Neuronal stem cell (in vitro differentiated cells): ENCODE data around the gene ADTRP.
A peak's percentile ranks its signal among the peaks of the same experiment; 100 is the strongest.

Source experiments
- DNase-seq: peaks from one replicate; pipeline ENCODE4 v3.0.0-alpha.2; 2013; ENCODE audit warnings: low spot score
- H2AFZ ChIP-seq: one replicate; pipeline ENCODE4 v1.6.1; 2013; ENCODE audit warnings: mild to moderate bottlenecking, low read length, inconsistent platforms
- H2AK5ac ChIP-seq: 2 replicates; pipeline ENCODE4 v1.6.1; 2013; ENCODE audit warnings: low read depth, mild to moderate bottlenecking, inconsistent platforms, low read length, moderate library complexity, mixed read lengths
- H2BK120ac ChIP-seq: 2 replicates; pipeline ENCODE4 v1.6.1; 2013; ENCODE audit warnings: low read depth, mild to moderate bottlenecking, inconsistent platforms, low read length, moderate library complexity, mixed read lengths
- H2BK12ac ChIP-seq: one replicate; pipeline ENCODE4 v1.6.1; 2013; ENCODE audit warnings: low read length, inconsistent platforms
- H2BK15ac ChIP-seq: 2 replicates; pipeline ENCODE4 v1.6.1; 2013; ENCODE audit warnings: mild to moderate bottlenecking, low read length, inconsistent platforms, mixed read lengths
- H2BK5ac ChIP-seq: one replicate; pipeline ENCODE4 v1.6.1; 2013; ENCODE audit warnings: inconsistent platforms, mild to moderate bottlenecking, low read length, moderate library complexity
- H3K14ac ChIP-seq: one replicate; pipeline ENCODE4 v1.6.1; 2013; ENCODE audit warnings: low read length, inconsistent platforms
- H3K18ac ChIP-seq: 2 replicates; pipeline ENCODE4 v1.6.1; 2013; ENCODE audit warnings: low read length, inconsistent platforms
- H3K23ac ChIP-seq: 2 replicates; pipeline ENCODE4 v1.6.1; 2013; ENCODE audit warnings: low read depth, mild to moderate bottlenecking, mixed read lengths, low read length, inconsistent platforms; ENCODE audit not compliant: poor library complexity
- H3K27ac ChIP-seq: replicated peaks from 3 replicates; pipeline ENCODE4 v1.5.1; 2013; ENCODE audit warnings: low read length, inconsistent platforms
- H3K27me3 ChIP-seq, 3 experiments: 2 replicates each; pipeline ENCODE4 v1.6.1; 2013; ENCODE audit warnings: low read length in 3 of 3, mild to moderate bottlenecking in 2 of 3, inconsistent platforms in 1 of 3, low read depth in 1 of 3, mixed read lengths in 1 of 3, moderate library complexity in 1 of 3; ENCODE audit not compliant: control insufficient read depth in 3 of 3, insufficient read depth in 3 of 3
- H3K36me3 ChIP-seq, 2 donors: replicated peaks in 1 of 2; 2 replicates each; pipeline ENCODE4 v1.6.1; 2013; ENCODE audit warnings: low read length in 2 of 2; ENCODE audit not compliant: control insufficient read depth in 2 of 2, insufficient read depth in 2 of 2
- H3K4ac ChIP-seq: 2 replicates; pipeline ENCODE4 v1.6.1; 2013; ENCODE audit warnings: inconsistent platforms, mild to moderate bottlenecking, low read length, moderate library complexity
- H3K4me1 ChIP-seq, 2 donors: 1 replicate in 1 of 2; 2 replicates in 1 of 2; pipeline ENCODE4 v1.6.1; 2013; ENCODE audit warnings: low read length in 2 of 2, low read depth in 1 of 2; ENCODE audit not compliant: control insufficient read depth in 2 of 2, insufficient read depth in 1 of 2
- H3K4me2 ChIP-seq: one replicate; pipeline ENCODE4 v1.6.1; 2013; ENCODE audit warnings: mild to moderate bottlenecking, low read length, inconsistent platforms; ENCODE audit not compliant: insufficient read depth, poor library complexity, severe bottlenecking
- H3K4me3 ChIP-seq, 2 donors: 2 replicates each; pipeline ENCODE4 v1.5.1; 2013; ENCODE audit warnings: low read length in 2 of 2, mild to moderate bottlenecking in 2 of 2, inconsistent platforms in 1 of 2, moderate library complexity in 1 of 2
- H3K79me1 ChIP-seq: one replicate; pipeline ENCODE4 v1.6.1; 2013; ENCODE audit warnings: low read depth, mild to moderate bottlenecking, inconsistent platforms, low read length, moderate library complexity
- H3K9ac ChIP-seq: one replicate; pipeline ENCODE4 v1.6.1; 2013; ENCODE audit warnings: mild to moderate bottlenecking, low read depth, low read length, inconsistent platforms; ENCODE audit not compliant: poor library complexity
- H3K9me3 ChIP-seq, 2 donors: replicated peaks in 1 of 2; 2 replicates each; pipeline versions ENCODE3 to v1.6.1; 2013; ENCODE audit warnings: low read length in 2 of 2, mild to moderate bottlenecking in 2 of 2, inconsistent platforms in 1 of 2, low read depth in 1 of 2, mixed read lengths in 1 of 2, moderate library complexity in 1 of 2; ENCODE audit not compliant: control insufficient read depth in 2 of 2, insufficient read depth in 1 of 2
- H4K8ac ChIP-seq: one replicate; pipeline ENCODE4 v1.6.1; 2013; ENCODE audit warnings: low read depth, mild to moderate bottlenecking, inconsistent platforms, low read length, moderate library complexity
- H4K91ac ChIP-seq: one replicate; pipeline ENCODE4 v1.6.1; 2013; ENCODE audit warnings: low read length, low read depth, mild to moderate bottlenecking, inconsistent platforms; ENCODE audit not compliant: poor library complexity
- WGBS, 2 donors: extraction: QIAGEN DNeasy Blood & Tissue Kit; methylation state at CpG; one replicate each; pipeline ENCODE4 v1.1.7; 2013; ENCODE audit warnings: missing lambda C conversion rate in 2 of 2, mixed read lengths in 1 of 2; ENCODE audit not compliant: insufficient read length in 2 of 2, insufficient replicate concordance in 1 of 2; ENCODE audit errors: extremely low coverage in 2 of 2; 5-methylcytosine and 5-hydroxymethylcytosine counted together

Gene ADTRP

GRCh38 chr6:11732036-11732631, 46.5 kb downstream of the ADTRP start:
- Histone ChIP-seq H2BK15ac (no peak overlapping the region), H3K4me3 (no peak overlapping the region), H2AK5ac (no peak overlapping the region), H3K27me3 (no peaks in the 10 kb centered on the region), H2BK12ac (no peak overlapping the region), H2AFZ (no peak overlapping the region), H3K4me1 (peaks cover 0 to 12% of the 10 kb centered on the region in 2 donors), H3K4ac (no peak overlapping the region), H3K79me1 (no peaks in the 10 kb centered on the region), H4K91ac (no peak overlapping the region), H3K27ac (no peak overlapping the region), H2BK120ac (no peak overlapping the region), H3K9ac (no peak overlapping the region), H3K4me2 (no peak overlapping the region), H3K14ac (no peak overlapping the region), H3K36me3 (no peaks in the 10 kb centered on the region), H4K8ac (no peak overlapping the region), H3K9me3 (no peaks in the 10 kb centered on the region), H3K18ac (no peak overlapping the region), H3K23ac (no peak overlapping the region), H2BK5ac (no peak overlapping the region)
- no peak for DNase-seq
- WGBS, 2 donors: no CpG with 5 or more reads among the region's 12 CpGs

GRCh38 chr6:11731423-11731822, 47.2 kb downstream of the ADTRP start:
- H3K4me3 ChIP-seq: no peak overlapping the region

GRCh38 chr6:11730641-11731040, 48.0 kb downstream of the ADTRP start:
- Histone ChIP-seq H3K27ac (no peak overlapping the region), H4K91ac (no peak overlapping the region), H3K23ac (no peak overlapping the region), H3K18ac (no peak overlapping the region), H2AFZ (no peak overlapping the region), H2BK5ac (no peak overlapping the region), H3K14ac (no peak overlapping the region), H2BK120ac (no peak overlapping the region), H3K79me1 (no peaks in the 10 kb centered on the region), H3K4ac (no peak overlapping the region), H3K4me3 (peak overlapping the region in 1 of 2 donors; percentile 46), H3K4me2 (no peak overlapping the region), H3K4me1 (peaks cover 0 to 7% of the 10 kb centered on the region in 2 donors), H3K36me3 (no peaks in the 10 kb centered on the region), H3K9me3 (no peaks in the 10 kb centered on the region), H4K8ac (no peak overlapping the region), H2BK12ac (no peak overlapping the region), H3K9ac (no peak overlapping the region), H2AK5ac (no peak overlapping the region), H3K27me3 (no peaks in the 10 kb centered on the region), H2BK15ac (no peak overlapping the region)
- WGBS, 2 donors: no CpG with 5 or more reads among the region's 2 CpGs
- no peak for DNase-seq

More at GRCh38 chr6:11731423-11731822, 47.2 kb downstream of the ADTRP start:
- Histone ChIP-seq H2AFZ (no peak overlapping the region), H2BK120ac (no peak overlapping the region), H2AK5ac (no peak overlapping the region), H3K14ac (no peak overlapping the region), H3K27me3 (no peaks in the 10 kb centered on the region), H3K4me1 (peaks cover 0 to 12% of the 10 kb centered on the region in 2 donors), H3K4me2 (no peak overlapping the region), H3K18ac (no peak overlapping the region), H3K79me1 (no peaks in the 10 kb centered on the region), H3K36me3 (no peaks in the 10 kb centered on the region), H3K9ac (no peak overlapping the region), H3K4ac (no peak overlapping the region), H2BK12ac (no peak overlapping the region), H3K23ac (no peak overlapping the region), H3K27ac (no peak overlapping the region), H4K91ac (no peak overlapping the region), H3K9me3 (no peaks in the 10 kb centered on the region), H2BK5ac (no peak overlapping the region), H4K8ac (no peak overlapping the region), H2BK15ac (no peak overlapping the region)
- WGBS, 2 donors: no CpG with 5 or more reads among the region's 3 CpGs
- DNase-seq: no peak

GRCh38 chr6:11729076-11729475, 49.5 kb downstream of the ADTRP start:
- Histone ChIP-seq H3K4ac (no peak overlapping the region), H3K18ac (no peak overlapping the region), H4K91ac (no peak overlapping the region), H3K27ac (no peak overlapping the region), H3K9ac (no peak overlapping the region), H2BK120ac (no peak overlapping the region), H3K4me2 (no peak overlapping the region), H3K79me1 (no peaks in the 10 kb centered on the region), H3K9me3 (no peaks in the 10 kb centered on the region), H4K8ac (no peak overlapping the region), H3K4me1 (peaks cover 0 to 3% of the 10 kb centered on the region in 2 donors), H3K23ac (no peak overlapping the region), H2AFZ (no peak overlapping the region), H2BK15ac (no peak overlapping the region), H2BK5ac (no peak overlapping the region), H2AK5ac (no peak overlapping the region), H3K14ac (no peak overlapping the region), H3K36me3 (no peaks in the 10 kb centered on the region), H3K27me3 (no peaks in the 10 kb centered on the region), H3K4me3 (no peak overlapping the region), H2BK12ac (no peak overlapping the region)
- WGBS, 2 donors: no CpG with 5 or more reads among the region's 8 CpGs
- DNase-seq: no peak
